GM21723 (cell line): ENCODE results near the gene PHKA2.
A peak's percentile ranks its signal among the peaks of the same experiment; 100 is the strongest.

Experiments used
- ATAC-seq: cut with Tn5 transposase; IDR thresholded peaks from one replicate; pipeline ENCODE4 v1.9.1; 2021; ENCODE audit warnings: mild to moderate bottlenecking, moderate library complexity; ENCODE audit not compliant: unreplicated experiment

Gene PHKA2

GRCh38 chrX:18890724-18891547 lies 93.0 kb downstream of the PHKA2 start:
- no peak for ATAC-seq

DNA sequence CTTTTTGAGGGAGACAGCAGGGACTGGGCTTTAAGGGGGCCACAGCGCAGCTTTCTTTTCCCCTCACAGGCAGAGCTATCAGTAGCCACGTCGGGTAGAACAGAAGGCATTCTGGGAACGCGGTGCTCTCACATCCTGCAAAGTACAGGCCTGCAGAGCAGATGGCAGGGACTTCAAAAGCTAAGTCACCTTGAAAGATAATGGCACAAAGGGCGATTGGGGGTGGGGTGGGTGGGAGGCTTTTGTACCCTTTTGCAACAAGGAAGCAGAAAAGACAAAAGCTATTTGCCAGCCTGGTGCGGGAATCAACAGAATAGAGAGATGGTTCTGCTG lies 93.9 kb downstream of the PHKA2 start:
- no peak for ATAC-seq

GRCh38 chrX:18889346-18890048 lies 94.4 kb downstream of the PHKA2 start:
- no peak for ATAC-seq

DNA sequence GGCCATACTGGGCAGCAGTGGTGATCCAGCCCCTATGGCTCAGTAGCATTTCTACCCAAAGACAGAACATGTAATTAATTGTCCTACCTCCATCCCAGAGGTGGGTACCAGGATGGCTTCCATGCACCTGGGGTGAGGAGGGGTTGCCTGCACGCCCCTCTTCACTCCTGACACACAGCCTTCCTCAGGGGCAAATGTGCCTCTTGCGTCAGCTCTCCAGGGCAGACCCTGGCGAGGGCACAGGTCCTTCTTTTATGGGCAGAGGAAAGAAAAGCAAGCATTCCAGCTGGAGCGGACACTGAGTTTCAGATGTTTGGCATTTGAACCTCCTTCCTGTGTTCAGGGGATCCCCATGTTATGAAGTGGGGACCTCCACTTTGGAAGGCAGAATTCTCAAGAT lies 95.6 kb downstream of the PHKA2 start:
- ATAC-seq = no peak

DNA sequence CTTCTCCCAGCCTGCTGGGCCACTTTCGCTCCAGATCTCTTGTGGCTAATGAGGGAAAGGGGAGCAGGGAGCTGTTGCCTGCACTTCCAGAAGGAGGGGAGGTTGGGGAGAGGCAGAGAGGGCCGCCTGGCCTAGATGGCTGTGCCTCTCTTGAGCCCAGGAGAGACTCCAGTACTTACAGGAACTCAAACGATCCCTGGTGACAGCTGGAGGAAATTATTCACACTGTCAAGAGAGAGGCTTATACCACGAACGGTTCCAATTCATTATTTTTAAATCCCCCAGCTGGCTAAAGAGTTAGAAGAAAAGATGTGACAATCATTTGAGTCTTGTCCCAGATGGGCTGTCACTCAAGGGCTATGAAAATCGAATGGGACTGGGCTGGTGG lies 96.1 kb downstream of the PHKA2 start:
- ATAC-seq = no peak

DNA sequence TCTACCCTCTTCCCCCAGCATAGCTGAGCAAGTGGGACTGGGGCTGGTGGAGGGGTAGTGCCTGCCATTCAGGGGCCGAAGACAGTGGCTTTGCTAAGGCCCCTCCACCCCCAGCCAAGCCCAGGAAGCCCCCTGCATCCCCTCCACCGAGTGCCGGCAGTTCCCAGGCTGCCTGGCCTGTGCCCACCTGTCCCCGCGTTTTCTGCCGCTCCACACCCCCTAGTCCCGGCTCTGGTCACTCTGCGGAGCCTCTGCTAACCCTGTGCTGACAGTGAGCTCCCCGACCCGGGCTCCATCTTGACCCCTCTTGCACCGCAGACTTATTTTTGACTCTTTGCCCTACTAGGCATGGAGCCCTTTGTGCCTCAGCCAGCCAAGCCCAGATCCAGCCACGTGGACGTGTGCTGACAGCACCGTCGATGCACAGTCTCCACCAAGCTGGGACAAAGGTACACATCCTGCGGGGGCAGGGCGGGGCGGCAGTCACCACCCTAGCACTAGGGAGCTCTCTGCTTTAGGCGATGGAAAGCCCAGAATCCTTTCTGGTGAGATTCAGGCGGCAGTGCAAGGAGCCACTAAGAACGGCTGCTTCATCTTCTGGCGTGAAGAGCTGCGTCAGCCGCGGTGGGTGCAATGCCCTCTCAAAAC lies 96.6 kb downstream of the PHKA2 start:
- ATAC-seq = no peak

DNA sequence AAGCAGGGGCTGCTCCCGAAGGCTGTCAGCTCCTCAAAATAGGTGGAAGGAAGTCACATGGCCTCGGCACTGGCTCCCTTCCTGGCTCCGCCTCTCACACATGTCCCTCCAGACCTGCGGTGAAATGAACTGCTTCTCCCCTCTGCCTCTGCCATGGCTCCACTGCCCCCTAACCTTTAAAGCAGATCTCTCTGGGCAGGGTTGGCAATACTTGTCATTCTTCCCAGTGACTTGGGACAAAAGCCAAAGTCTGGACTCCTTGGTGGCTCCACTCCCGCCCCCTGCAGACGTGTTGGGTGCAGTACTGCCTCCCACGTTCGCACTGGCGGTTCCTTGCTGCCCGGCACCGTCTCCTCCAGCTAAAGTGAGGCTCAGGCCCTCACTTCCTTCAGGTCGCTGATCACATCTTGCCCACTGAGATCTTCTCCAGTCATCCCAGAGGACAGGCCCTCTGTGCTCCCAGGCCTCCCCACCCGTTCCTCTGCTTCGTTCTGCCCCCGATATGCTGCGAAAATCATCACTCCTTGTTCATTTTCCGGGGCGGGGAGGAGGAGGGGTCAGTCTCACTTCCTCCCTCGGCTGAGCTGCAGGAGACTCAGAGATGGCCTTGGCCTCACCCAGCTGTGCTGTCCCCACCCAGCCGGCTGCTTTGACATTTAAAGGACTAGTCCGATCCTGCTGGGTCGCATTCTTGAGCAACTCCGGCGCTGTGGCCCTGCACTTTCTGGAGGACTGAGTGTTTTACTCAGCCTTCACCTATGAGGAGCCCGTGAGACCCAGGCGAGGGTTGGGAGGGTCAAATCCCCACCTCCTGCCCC lies 97.4 kb downstream of the PHKA2 start:
- peak; percentile 65 for ATAC-seq

DNA sequence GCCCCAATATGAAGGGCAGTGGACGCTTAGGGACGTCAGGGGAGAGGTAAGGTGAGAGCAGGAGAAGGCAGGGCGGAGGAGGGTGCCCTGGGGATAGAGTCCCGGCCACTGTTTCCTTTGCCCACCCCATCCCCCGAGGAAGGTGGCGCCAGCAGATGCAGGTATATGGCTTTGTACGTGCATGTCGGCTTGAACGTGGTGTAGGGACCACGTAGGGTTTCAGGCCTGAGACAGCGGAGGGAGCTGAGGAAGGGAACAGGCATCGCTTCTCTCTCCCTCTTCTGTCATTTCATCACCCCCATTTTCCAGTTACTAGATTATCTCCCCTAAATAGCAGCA lies 97.9 kb downstream of the PHKA2 start:
- peak; percentile 36 for ATAC-seq

DNA sequence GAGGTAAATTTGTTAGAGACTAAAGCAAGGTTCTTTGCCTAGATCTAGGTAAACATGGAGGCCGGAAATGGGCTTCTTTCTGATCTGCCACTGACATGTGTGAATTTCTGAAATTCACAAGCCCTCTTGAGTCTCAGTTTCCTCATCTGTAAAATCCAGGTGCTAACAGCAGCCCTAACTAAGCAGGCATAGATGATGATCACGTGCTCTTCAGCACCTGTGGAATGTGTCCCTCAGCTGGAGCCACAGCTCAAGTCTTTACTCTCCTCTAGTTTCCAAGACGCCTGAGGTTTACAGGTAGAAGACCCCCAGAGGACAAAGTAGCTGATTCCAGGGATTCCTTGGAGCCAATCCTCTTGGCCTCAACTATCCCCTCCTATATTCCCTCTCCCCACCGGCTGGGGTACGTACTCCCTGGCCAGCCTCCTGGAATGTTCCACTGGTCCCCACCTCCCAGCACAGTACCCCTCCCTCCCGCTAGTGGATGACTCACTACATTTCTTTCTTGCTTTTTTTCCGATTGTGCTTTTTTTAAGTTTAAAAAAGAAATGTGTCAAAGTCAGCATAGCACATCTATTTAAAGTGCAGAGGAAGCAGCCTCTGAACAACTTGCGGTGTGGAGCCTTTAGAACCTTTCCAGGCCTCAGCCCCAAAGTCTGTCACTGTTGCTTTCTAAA lies 98.4 kb downstream of the PHKA2 start:
- ATAC-seq = peak; percentile 2

DNA sequence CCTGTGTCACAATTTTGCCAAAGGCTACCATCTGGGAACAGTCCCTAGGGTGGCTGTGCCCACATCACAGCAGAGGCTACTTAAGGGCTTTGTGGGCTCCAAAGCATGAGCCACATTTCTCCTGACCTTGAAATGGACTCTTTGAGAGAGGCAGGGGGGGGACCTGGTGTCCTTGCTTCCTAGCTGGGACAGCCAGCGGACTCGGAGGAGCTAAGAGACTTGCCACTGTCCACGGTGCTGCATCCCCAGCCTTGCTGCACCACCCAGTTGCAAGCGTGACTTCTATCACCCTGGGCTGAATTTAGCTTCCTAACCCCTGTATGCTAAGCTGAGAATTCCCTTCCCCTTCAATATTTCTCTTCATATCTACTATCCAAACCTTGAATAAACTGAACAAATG lies 99.0 kb downstream of the PHKA2 start:
- ATAC-seq = no peak

GRCh38 chrX:18883961-18884765 lies 99.8 kb downstream of the PHKA2 start:
- ATAC-seq = no peak

DNA sequence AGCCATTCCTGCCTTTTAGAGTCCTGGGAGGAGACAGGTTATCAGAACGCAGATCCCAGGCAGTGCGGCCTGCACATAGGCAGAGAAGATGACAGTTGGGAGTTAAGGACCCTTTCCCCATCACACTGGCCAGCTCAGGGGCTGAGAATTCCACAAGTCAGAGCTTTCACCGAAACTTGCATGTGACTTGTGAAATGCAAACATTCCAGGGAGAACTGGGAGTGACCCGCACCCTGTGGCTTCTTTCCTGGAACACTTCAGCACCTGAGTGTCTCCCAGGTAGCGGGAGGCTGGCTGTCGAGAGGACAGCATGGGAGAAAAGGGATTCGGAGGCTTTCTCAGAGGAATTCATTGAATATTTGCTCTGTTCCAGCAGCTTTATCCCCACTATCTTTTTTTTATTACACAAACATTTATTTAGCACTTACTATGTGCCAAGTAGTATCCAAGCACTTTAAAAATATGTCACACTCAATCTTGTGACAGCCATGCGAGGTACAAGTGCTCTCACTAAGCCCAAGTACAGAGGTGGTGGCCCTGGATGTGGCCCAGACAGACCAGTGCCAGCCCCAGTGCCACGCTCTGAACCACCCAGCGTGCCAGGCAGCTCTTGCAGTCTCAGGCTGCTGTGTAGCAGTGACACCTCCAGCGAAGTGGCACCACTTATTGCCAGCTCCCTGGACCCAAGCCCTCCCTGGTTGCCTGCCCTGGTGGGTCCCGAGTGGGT lies 100.5 kb downstream of the PHKA2 start:
- no peak for ATAC-seq

DNA sequence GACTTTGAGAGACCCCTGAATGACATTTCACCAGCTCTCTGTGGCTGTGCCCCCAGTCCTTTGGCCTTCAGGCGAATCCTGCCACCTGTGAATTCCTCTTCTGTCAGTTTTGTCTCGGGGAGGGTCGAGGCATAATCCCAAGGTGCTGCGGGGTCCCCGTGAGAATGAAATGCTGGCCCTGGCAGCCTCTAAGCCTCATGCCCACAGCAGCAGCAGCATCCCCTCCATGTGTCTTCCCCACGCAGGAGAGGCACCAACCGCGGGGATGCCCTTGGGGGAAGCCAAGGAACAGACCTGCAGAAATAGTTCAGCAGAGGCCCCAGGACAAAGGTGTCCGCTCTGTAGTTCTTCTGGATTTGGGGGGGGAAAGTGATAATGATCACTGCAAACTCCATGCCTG lies 104.8 kb downstream of the PHKA2 start:
- ATAC-seq = no peak

- ATAC-seq = no peak
Observed at GRCh38 chrX:18877469-18877868, 106.4 kb downstream of the PHKA2 start.

GRCh38 chrX:18875256-18875878 lies 108.5 kb downstream of the PHKA2 start:
- no peak for ATAC-seq

GRCh38 chrX:18874560-18875255 lies 109.2 kb downstream of the PHKA2 start:
- no peak for ATAC-seq

DNA sequence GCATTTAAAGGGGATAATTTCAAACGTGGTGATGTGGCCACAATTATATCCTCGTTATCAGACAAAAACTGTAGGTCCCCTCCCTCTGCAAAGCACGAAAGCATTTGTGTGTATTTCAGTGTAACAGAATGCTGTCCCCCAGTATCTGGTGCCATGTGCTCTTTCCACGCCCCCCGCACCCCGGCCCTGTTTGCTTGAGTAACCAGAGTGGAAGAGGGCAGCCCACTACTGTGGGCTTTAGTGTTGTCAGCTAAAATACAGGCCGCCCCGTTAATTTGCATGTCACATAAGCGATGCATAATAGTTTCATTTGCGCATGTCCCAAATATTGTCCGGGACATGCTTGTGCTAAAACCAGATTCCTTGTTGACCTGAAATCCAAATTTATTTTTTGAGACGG lies 110.1 kb downstream of the PHKA2 start:
- no peak for ATAC-seq

GRCh38 chrX:18873189-18873791 lies 110.6 kb downstream of the PHKA2 start:
- no peak for ATAC-seq
